ENCODE data around the gene ELMO1. TPM values are rescaled to one million over a fixed set of nuclear protein-coding genes. Genes with fewer than 3 reads are reported as not detected.

The ELMO1 gene
- total RNA-seq, 1 experiment from 2014 or later: 0.45 TPM

DNA sequence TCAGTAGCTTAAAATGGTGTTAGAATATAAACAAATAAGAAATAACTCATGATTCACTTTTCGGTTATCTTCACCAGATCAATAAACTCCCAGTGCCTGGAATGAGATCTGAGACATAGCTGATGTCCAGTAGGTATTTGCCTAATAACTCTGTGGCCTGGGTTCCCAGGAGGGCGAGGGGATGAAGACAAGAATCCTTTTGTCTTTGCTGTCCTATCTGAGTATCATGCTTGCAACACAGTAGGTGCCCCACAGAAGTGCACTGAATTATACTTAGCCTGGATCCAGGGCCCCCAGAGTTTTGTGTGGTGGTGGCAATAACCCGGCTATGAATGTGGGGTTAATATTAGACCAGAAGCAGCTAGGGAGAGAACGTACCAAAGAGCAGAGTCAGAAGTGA lies 374.3 kb downstream of the ELMO1 start:
- no peak for DNase-seq (ENCODE audit: low read depth, low spot score)
- in situ Hi-C loops (cut with HindIII; ENCODE audit: low pct_unique_long_range_greater_than_20kb, low sequenced_read_pairs): no loop called here

DNA sequence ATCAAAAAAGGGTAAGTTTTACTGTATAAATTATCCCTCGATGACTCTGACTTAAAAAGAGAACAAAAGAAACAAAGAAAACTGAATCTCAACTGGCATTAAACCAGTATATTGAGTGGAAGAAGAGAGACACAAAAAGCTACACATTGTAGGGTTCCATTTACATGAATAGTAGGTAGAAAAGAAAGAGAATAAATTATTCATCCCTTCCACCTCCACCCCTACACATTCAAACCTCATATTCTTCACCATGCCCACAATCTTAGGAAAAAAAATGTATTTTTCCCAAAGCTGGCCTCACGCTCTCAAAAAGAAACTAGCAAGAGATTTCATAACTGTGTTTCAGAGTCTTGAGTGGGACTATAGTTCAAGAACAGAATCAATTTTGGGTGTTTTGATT lies 377.5 kb downstream of the ELMO1 start:
- DNase-seq (ENCODE audit: low read depth, low spot score): no peak
- in situ Hi-C loops (cut with HindIII; ENCODE audit: low pct_unique_long_range_greater_than_20kb, low sequenced_read_pairs): no loop called here

DNA sequence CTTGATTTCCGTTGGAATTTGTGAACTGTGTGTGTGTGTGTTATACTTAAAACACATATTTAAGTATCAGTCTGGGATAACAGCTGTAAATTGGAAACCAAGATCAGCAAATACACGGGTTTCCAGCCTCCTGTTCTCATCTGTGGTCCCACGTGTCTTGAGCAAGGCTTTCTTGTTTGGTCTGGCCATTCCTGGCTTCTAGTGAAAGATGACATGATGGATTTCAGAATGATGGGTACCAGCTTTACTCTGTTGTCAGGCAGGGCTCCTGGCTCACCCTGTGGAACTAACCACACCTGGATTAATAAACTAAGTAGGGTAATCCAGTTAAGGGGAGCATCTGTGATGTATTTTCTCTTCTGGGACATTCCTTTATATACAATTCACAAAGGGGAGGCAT lies 378.2 kb downstream of the ELMO1 start:
- in situ Hi-C loops (cut with HindIII; ENCODE audit: low pct_unique_long_range_greater_than_20kb, low sequenced_read_pairs): no loop called here
- no peak for DNase-seq (ENCODE audit: low read depth, low spot score)

DNA sequence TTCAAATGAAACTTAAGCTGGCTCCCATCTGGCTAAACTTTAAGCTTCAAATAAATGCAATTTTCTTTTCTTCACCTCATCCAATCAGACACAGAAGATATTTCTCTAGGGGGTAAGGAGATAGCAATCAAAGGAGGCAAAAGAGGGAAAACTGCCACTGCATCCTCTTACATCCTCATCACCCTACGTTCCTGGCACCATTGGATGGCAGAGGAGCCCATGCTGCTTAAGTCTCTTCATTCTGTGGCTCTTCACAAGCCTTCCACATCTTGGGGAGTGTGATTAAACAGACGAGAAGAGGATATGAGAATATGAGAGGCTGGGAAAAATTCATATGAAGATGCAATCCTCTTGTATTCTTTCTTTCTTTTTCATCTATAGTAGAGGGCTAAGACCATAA lies 378.6 kb downstream of the ELMO1 start:
- DNase-seq (ENCODE audit: low read depth, low spot score): no peak
- in situ Hi-C loops (cut with HindIII; ENCODE audit: low pct_unique_long_range_greater_than_20kb, low sequenced_read_pairs): no loop called here

- in situ Hi-C loops (cut with HindIII; ENCODE audit: low pct_unique_long_range_greater_than_20kb, low sequenced_read_pairs): no loop called here
- DNase-seq (ENCODE audit: low read depth, low spot score): no peak
These were observed 379.3 kb downstream of the ELMO1 start for GRCh38 chr7:37069336-37069735.

- in situ Hi-C loops (cut with HindIII; ENCODE audit: low pct_unique_long_range_greater_than_20kb, low sequenced_read_pairs): no loop called here
- DNase-seq (ENCODE audit: low read depth, low spot score): peak; percentile 24
These were observed 379.8 kb downstream of the ELMO1 start for GRCh38 chr7:37068902-37069301.

- in situ Hi-C loops (cut with HindIII; ENCODE audit: low pct_unique_long_range_greater_than_20kb, low sequenced_read_pairs): no loop called here
- no peak for DNase-seq (ENCODE audit: low read depth, low spot score)
These were observed 380.6 kb downstream of the ELMO1 start for GRCh38 chr7:37068038-37068437.

GRCh38 chr7:37065779-37066271 lies 382.8 kb downstream of the ELMO1 start:
- DNase-seq (ENCODE audit: low read depth, low spot score): no peak
- in situ Hi-C loops (cut with HindIII; ENCODE audit: low pct_unique_long_range_greater_than_20kb, low sequenced_read_pairs): no loop called here

DNA sequence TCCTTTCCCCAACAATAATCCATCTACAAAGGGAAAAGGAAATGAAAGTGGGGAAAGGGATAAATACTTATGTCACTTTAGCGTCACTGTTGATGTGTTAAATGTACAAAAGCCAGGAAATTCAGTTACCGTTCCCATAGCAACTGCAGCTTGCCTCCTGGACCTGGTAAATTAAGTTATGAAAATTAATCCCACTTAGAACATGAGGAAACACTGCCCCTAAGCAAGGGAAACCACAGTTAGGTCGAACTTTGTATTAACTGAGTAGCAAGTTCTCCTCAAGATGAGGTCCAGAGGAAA lies 386.2 kb downstream of the ELMO1 start:
- in situ Hi-C loops (cut with HindIII; ENCODE audit: low pct_unique_long_range_greater_than_20kb, low sequenced_read_pairs): no loop called here
- no peak for DNase-seq (ENCODE audit: low read depth, low spot score)

- DNase-seq (ENCODE audit: low read depth, low spot score): no peak
- in situ Hi-C loops (cut with HindIII; ENCODE audit: low pct_unique_long_range_greater_than_20kb, low sequenced_read_pairs): no loop called here
These were observed 386.7 kb downstream of the ELMO1 start for GRCh38 chr7:37061849-37062559.

- DNase-seq (ENCODE audit: low read depth, low spot score): no peak
- in situ Hi-C loops (cut with HindIII; ENCODE audit: low pct_unique_long_range_greater_than_20kb, low sequenced_read_pairs): no loop called here
These were observed 392.3 kb downstream of the ELMO1 start for GRCh38 chr7:37056234-37056912.

DNA sequence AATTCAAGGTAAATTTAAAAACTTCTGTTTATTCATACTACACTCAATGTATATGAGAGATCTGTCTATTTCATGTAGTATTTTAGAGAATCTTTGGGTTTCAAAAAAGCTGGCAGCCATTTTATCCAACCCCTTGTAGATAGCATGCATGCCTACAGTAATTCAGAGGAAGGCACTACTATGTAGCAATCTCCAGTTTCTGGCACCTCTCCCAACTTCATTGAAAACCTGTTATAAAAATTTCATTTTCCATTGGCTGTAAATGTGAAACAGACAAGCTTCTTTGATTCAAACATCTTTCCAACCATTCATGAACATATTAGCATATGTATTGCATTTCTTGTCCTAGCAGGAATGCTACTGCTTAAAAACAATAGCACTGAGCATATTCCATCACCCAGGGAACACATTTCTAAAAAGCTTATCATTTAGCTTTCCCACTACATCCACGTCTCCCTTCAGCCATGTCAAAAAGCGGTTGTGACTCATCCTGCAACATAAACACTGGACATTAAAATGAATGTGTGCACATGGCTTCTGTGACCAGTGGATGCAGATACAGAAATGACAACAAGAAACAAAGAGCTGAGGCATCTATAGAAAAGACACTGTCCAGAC lies 393.9 kb downstream of the ELMO1 start:
- DNase-seq (ENCODE audit: low read depth, low spot score): no peak
- in situ Hi-C loops (cut with HindIII; ENCODE audit: low pct_unique_long_range_greater_than_20kb, low sequenced_read_pairs): no loop called here

DNA sequence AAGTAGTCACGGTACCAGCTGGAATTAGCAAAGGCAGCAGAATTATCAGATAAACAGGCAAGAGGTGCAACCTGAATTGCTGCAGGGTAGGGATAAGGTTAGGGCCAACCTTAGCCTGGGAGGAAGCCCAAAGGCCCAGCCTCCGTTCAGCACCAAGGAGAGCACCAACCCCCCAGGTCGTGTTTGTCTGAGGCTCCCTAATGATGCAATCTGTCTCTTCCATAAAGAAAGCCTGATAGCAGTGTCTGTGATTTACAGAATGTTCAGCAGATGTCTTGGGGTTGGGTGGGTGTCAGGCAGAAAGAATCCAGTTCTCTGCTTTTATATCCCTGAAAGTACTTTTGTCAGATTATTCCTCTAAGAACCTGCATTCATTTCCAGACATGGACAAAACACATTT lies 396.0 kb downstream of the ELMO1 start:
- in situ Hi-C loops (cut with HindIII; ENCODE audit: low pct_unique_long_range_greater_than_20kb, low sequenced_read_pairs): no loop called here
- no peak for DNase-seq (ENCODE audit: low read depth, low spot score)

GRCh38 chr7:37050801-37051200 lies 397.9 kb downstream of the ELMO1 start:
- in situ Hi-C loops (cut with HindIII; ENCODE audit: low pct_unique_long_range_greater_than_20kb, low sequenced_read_pairs): no loop called here
- no peak for DNase-seq (ENCODE audit: low read depth, low spot score)

DNA sequence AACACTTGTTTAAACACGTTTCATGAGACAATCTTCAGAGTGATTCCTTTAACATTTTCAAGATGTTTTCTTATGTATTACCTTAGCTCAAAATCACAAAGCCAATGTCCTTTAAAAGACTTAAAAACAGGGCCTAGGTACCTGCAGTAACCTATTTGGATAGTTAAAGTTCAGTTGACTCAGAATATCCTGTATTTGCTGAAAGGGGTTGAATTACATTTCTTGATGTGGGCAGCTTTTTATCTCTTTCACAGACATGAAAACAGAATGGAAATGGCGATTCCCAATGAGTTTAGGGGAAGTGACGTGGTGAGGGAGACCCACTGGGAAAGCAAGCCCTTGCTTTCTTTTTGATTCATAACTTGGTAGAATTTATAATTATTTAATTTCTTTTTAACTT lies 400.0 kb downstream of the ELMO1 start:
- in situ Hi-C loops (cut with HindIII; ENCODE audit: low pct_unique_long_range_greater_than_20kb, low sequenced_read_pairs): no loop called here
- no peak for DNase-seq (ENCODE audit: low read depth, low spot score)

GRCh38 chr7:37047260-37047659 lies 401.4 kb downstream of the ELMO1 start:
- no peak for DNase-seq (ENCODE audit: low read depth, low spot score)
- in situ Hi-C loops (cut with HindIII; ENCODE audit: low pct_unique_long_range_greater_than_20kb, low sequenced_read_pairs): no loop called here

DNA sequence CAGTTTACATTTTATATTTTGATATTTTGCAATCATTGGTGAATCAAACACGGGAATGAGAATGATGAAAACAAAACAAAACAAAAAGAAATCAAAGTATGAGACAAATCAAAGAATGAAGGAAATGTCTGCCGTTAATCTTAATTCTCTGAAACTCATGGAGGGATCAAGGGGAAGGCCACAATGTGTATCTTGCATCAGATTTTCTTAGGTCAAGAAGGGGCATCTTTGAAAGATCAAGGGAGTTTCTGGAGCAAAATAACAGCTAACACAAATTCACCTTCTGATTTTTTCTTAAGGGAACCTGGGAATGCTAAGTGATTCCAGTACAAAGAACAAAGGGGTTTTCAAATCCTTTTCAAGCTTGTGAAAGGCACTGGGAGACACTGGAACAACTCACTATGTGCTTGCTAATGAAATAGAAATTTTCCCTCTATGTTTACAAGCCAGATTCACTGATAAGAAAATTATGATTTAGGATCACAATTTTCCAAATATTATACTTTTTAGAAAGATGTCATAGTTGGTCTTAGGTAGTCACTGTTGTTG lies 402.1 kb downstream of the ELMO1 start:
- in situ Hi-C loops (cut with HindIII; ENCODE audit: low pct_unique_long_range_greater_than_20kb, low sequenced_read_pairs): no loop called here
- no peak for DNase-seq (ENCODE audit: low read depth, low spot score)

GRCh38 chr7:37045681-37046179 lies 402.9 kb downstream of the ELMO1 start:
- in situ Hi-C loops (cut with HindIII; ENCODE audit: low pct_unique_long_range_greater_than_20kb, low sequenced_read_pairs): no loop called here
- DNase-seq (ENCODE audit: low read depth, low spot score): no peak

DNA sequence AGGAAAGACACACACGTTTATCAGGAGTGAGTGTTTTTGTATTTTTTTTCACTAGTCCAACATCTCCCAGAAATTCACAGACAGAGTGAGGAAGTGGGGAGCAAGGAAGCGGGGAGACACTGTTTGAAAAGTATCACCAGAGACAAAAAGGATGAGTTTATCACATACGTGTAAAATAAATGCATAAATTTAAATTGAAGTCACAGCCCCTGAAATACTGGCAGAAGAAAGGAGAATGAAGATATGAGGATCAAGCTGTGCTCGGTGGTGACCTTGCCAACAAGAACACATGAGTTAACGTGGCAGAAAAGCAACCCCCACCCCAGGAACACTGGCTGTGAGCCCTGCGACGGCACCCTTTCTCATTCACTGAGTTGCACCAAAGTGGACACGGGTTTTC lies 407.2 kb downstream of the ELMO1 start:
- no peak for DNase-seq (ENCODE audit: low read depth, low spot score)
- in situ Hi-C loops (cut with HindIII; ENCODE audit: low pct_unique_long_range_greater_than_20kb, low sequenced_read_pairs): no loop called here

All from SK-MEL-5 (cell line).